HEK293 (cell line): ENCODE measurements around the gene B2M.

Source experiments
- CTCF ChIA-PET: fragments of 350-600 bp; formaldehyde crosslinking; extraction: SDS; loops from one replicate; lab custom pipeline; 2021; ENCODE audit warnings: antibody characterized with exemption; lab: Yijun Ruan, JAX
- POLR2A ChIA-PET: fragments of 300-600 bp; formaldehyde crosslinking; extraction: SDS; loops from one replicate; lab custom pipeline; 2020; ENCODE audit warnings: antibody characterized with exemption, inconsistent platforms; lab: Yijun Ruan, JAX
- H3K27ac ChIP-seq: fragments of 200-500 bp; sonication (Bioruptor generic); 2 replicates; pipeline ENCODE4 v1.5.1; 2014; ENCODE audit warnings: low read depth, low read length, control low read depth, inconsistent platforms; ENCODE audit errors: extremely low read depth
- H3K36me3 ChIP-seq, 2 experiments: fragments of 200-500 bp in 1 of 2; sonication (Bioruptor generic) in 1 of 2; 1 replicate in 1 of 2; 2 replicates in 1 of 2; pipeline ENCODE4 v1.5.1; 2014 to 2017; ENCODE audit warnings: inconsistent platforms in 2 of 2, low read length in 2 of 2; ENCODE audit not compliant: control insufficient read depth in 2 of 2, insufficient read depth in 1 of 2
- H3K4me1 ChIP-seq: fragments of 200-500 bp; sonication (Bioruptor generic); 2 replicates; pipeline ENCODE4 v1.5.1; 2014; ENCODE audit warnings: mild to moderate bottlenecking, low read length, inconsistent platforms; ENCODE audit not compliant: control insufficient read depth, insufficient read depth
- H3K4me3 ChIP-seq: 2 replicates; pipeline ENCODE4 v1.5.1; 2011; ENCODE audit warnings: low read depth, mild to moderate bottlenecking, control low read depth, low read length, moderate library complexity
- H3K9me3 ChIP-seq: fragments of 200-500 bp; sonication (Bioruptor generic); 2 replicates; pipeline ENCODE4 v1.5.1; 2014; ENCODE audit warnings: low read depth, low read length, inconsistent platforms; ENCODE audit not compliant: control insufficient read depth, insufficient read depth
- REST ChIP-seq: fragments of 450-650 bp; formaldehyde crosslinking; IDR thresholded peaks from 2 replicates; pipeline ENCODE4 v1.5.1; 2016; ENCODE audit warnings: missing biosample characterization, missing genetic modification characterization
- ZBTB1 ChIP-seq: fragments of 450-650 bp; formaldehyde crosslinking; IDR thresholded peaks from 2 replicates; pipeline ENCODE4 v1.5.1; 2016; ENCODE audit warnings: missing biosample characterization, missing genetic modification characterization
- ZFHX2 ChIP-seq: fragments of 450-650 bp; formaldehyde crosslinking; conservative IDR thresholded peaks from 2 replicates; pipeline ENCODE4 v1.5.1; 2016; ENCODE audit warnings: missing biosample characterization, missing genetic modification characterization
- ZNF138 ChIP-seq: fragments of 450-650 bp; formaldehyde crosslinking; IDR thresholded peaks from 2 replicates; pipeline ENCODE4 v1.5.1; 2016; ENCODE audit warnings: missing biosample characterization, missing genetic modification characterization, borderline replicate concordance
- ZNF146 ChIP-seq: fragments of 450-650 bp; formaldehyde crosslinking; IDR thresholded peaks from 2 replicates; pipeline ENCODE4 v1.5.1; 2016; ENCODE audit warnings: missing biosample characterization, missing genetic modification characterization
- ZNF16 ChIP-seq: fragments of 450-650 bp; formaldehyde crosslinking; IDR thresholded peaks from 2 replicates; pipeline ENCODE4 v1.5.1; 2016; ENCODE audit warnings: low read depth, missing biosample characterization, missing genetic modification characterization
- ZNF214 ChIP-seq: fragments of 450-650 bp; formaldehyde crosslinking; IDR thresholded peaks from 2 replicates; pipeline ENCODE4 v1.5.1; 2017; ENCODE audit warnings: missing biosample characterization, mild to moderate bottlenecking, missing genetic modification characterization, borderline replicate concordance
- ZNF24 ChIP-seq: fragments of 450-650 bp; formaldehyde crosslinking; IDR thresholded peaks from 2 replicates; pipeline ENCODE4 v1.5.1; 2016; ENCODE audit warnings: missing biosample characterization, missing genetic modification characterization
- ZNF248 ChIP-seq: fragments of 450-650 bp; formaldehyde crosslinking; IDR thresholded peaks from 2 replicates; pipeline ENCODE4 v1.5.1; 2017; ENCODE audit warnings: missing biosample characterization, missing genetic modification characterization
- ZNF354C ChIP-seq: fragments of 450-650 bp; formaldehyde crosslinking; IDR thresholded peaks from 2 replicates; pipeline ENCODE4 v1.5.1; 2016; ENCODE audit warnings: missing biosample characterization, missing genetic modification characterization, low read depth, borderline replicate concordance
- ZNF37A ChIP-seq: fragments of 450-650 bp; IDR thresholded peaks from 2 replicates; pipeline ENCODE4 v1.5.1; 2018; ENCODE audit warnings: missing biosample characterization, missing genetic modification characterization
- ZNF423 ChIP-seq: fragments of 450-650 bp; formaldehyde crosslinking; IDR thresholded peaks from 2 replicates; pipeline ENCODE4 v1.5.1; 2016; ENCODE audit warnings: missing biosample characterization, missing genetic modification characterization
- ZNF426 ChIP-seq: fragments of 450-650 bp; formaldehyde crosslinking; IDR thresholded peaks from 2 replicates; pipeline ENCODE4 v1.5.1; 2017; ENCODE audit warnings: missing biosample characterization, missing genetic modification characterization, mild to moderate bottlenecking, inconsistent platforms, moderate library complexity
- ZNF473 ChIP-seq: fragments of 450-650 bp; formaldehyde crosslinking; IDR thresholded peaks from 2 replicates; pipeline ENCODE4 v1.5.1; 2017; ENCODE audit warnings: missing biosample characterization, missing genetic modification characterization
- ZNF48 ChIP-seq: fragments of 450-650 bp; formaldehyde crosslinking; IDR thresholded peaks from 2 replicates; pipeline ENCODE4 v1.5.1; 2016; ENCODE audit warnings: missing biosample characterization, missing genetic modification characterization
- ZNF501 ChIP-seq: fragments of 450-650 bp; formaldehyde crosslinking; IDR thresholded peaks from 2 replicates; pipeline ENCODE4 v1.5.1; 2016; ENCODE audit warnings: missing biosample characterization, missing genetic modification characterization
- ZNF521 ChIP-seq: fragments of 450-650 bp; formaldehyde crosslinking; IDR thresholded peaks from 2 replicates; pipeline ENCODE4 v1.5.1; 2017; ENCODE audit warnings: missing biosample characterization, mild to moderate bottlenecking, missing genetic modification characterization
- ZNF548 ChIP-seq: fragments of 450-650 bp; formaldehyde crosslinking; IDR thresholded peaks from 2 replicates; pipeline ENCODE4 v1.5.1; 2016; ENCODE audit warnings: missing biosample characterization, missing genetic modification characterization
- ZNF555 ChIP-seq: fragments of 450-650 bp; formaldehyde crosslinking; conservative IDR thresholded peaks from 2 replicates; pipeline ENCODE4 v1.5.1; 2017; ENCODE audit warnings: missing biosample characterization, mild to moderate bottlenecking, missing genetic modification characterization, inconsistent platforms
- ZNF660 ChIP-seq: fragments of 450-650 bp; IDR thresholded peaks from 2 replicates; pipeline ENCODE4 v1.5.1; 2018; ENCODE audit warnings: missing biosample characterization, mild to moderate bottlenecking, missing genetic modification characterization
- ZNF677 ChIP-seq: fragments of 450-650 bp; IDR thresholded peaks from 2 replicates; pipeline ENCODE4 v1.5.0; 2018; ENCODE audit warnings: missing biosample characterization, mild to moderate bottlenecking, missing genetic modification characterization, moderate library complexity
- ZNF747 ChIP-seq: fragments of 450-650 bp; formaldehyde crosslinking; IDR thresholded peaks from 2 replicates; pipeline ENCODE4 v1.5.1; 2016; ENCODE audit warnings: missing biosample characterization, missing genetic modification characterization
- ZSCAN4 ChIP-seq: fragments of 450-650 bp; formaldehyde crosslinking; IDR thresholded peaks from 2 replicates; pipeline ENCODE4 v1.5.1; 2017; ENCODE audit warnings: missing biosample characterization, missing genetic modification characterization
- TF ChIP-seq, protein P1 (sequence below): fragments of 450-650 bp; formaldehyde crosslinking; IDR thresholded peaks from 2 replicates; pipeline ENCODE4 v1.5.1; 2016; ENCODE audit warnings: missing biosample characterization, missing genetic modification characterization
- TF ChIP-seq, protein P2 (sequence below): fragments of 450-650 bp; formaldehyde crosslinking; IDR thresholded peaks from 2 replicates; pipeline ENCODE4 v1.5.1; 2017; ENCODE audit warnings: missing biosample characterization, missing genetic modification characterization

The B2M gene

DNA sequence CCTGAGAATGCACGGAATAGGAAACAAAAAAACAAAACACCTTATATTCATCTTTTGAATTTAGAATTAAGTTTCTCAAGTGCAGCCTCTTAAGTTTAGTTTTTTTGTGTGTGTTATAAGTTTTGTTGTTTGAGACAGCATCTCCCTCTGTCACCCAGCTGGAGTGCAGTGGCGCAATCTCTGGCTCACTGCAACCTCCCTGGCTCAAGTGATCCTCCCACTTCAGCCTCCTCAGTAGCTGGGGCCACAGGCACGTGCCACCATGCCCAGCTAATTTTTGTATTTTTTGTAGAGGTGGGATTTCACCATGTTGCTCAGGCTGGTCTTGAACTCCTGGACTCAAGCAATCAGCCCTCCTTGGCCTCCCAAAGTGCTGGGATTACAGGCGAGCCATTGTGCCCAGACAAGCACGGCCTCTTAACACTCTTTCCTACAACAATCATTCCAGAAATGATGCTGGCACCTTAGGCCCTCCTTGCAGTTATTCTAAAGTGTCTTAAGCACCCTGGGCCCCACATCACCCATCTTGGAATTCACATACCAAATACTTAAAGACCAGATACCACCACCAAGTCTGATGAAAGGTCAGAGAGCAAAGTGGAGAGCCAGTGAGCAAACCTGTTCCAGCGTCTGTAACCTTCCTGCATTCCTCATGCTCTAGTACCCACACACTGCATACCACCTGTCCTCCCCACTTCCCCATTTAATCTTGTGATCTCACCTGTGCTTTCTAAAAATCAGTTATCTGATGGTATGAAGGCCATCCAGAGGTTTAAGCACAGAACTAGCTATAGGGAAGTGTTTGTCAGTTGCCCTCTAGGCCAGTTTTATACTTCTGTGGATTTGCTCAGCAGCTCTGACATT lies 41.0 kb upstream of the B2M start:
- Histone ChIP-seq H3K4me1 (no peaks in the 10 kb centered on the region), H3K4me3 (no peak overlapping the region), H3K36me3 (no peaks in the 10 kb centered on the region), H3K27ac (no peak overlapping the region), H3K9me3 (no peaks in the 10 kb centered on the region)
- TF ChIP-seq ZNF747 (tag by site-specific recombination) (no peak), ZNF214 (tag by site-specific recombination) (no peak), ZNF677 (tag by site-specific recombination) (no peak), ZNF521 (no peak), ZNF24 (tag by site-specific recombination) (no peak), ZNF146 (tag by site-specific recombination) (no peak), ZNF555 (tag by site-specific recombination) (no peak), ZBTB1 (no peak), ZSCAN4 (tag by site-specific recombination) (no peak), ZNF426 (no peak), ZNF138 (tag by site-specific recombination) (no peak)
- TF ChIP-seq, protein P1, sequence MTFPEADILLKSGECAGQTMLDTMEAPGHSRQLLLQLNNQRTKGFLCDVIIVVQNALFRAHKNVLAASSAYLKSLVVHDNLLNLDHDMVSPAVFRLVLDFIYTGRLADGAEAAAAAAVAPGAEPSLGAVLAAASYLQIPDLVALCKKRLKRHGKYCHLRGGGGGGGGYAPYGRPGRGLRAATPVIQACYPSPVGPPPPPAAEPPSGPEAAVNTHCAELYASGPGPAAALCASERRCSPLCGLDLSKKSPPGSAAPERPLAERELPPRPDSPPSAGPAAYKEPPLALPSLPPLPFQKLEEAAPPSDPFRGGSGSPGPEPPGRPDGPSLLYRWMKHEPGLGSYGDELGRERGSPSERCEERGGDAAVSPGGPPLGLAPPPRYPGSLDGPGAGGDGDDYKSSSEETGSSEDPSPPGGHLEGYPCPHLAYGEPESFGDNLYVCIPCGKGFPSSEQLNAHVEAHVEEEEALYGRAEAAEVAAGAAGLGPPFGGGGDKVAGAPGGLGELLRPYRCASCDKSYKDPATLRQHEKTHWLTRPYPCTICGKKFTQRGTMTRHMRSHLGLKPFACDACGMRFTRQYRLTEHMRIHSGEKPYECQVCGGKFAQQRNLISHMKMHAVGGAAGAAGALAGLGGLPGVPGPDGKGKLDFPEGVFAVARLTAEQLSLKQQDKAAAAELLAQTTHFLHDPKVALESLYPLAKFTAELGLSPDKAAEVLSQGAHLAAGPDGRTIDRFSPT = no peak
- CTCF ChIA-PET = interaction anchor here (0.7 kb wide), 1 partner anchor 136 kb away, joined by 3 read pairs; no protein-coding TSS in a partner anchor
- POLR2A ChIA-PET = no interaction called here

GRCh38 chr15:44673639-44674038 lies 37.7 kb upstream of the B2M start:
- Histone ChIP-seq H3K36me3 (no peaks in the 10 kb centered on the region), H3K9me3 (no peaks in the 10 kb centered on the region), H3K27ac (no peak overlapping the region), H3K4me3 (no peak overlapping the region), H3K4me1 (no peaks in the 10 kb centered on the region)
- ChIA-PET CTCF (no interaction called here), POLR2A (no interaction called here)
- no peak for TF ChIP-seq ZNF248
- TF ChIP-seq, protein P2, sequence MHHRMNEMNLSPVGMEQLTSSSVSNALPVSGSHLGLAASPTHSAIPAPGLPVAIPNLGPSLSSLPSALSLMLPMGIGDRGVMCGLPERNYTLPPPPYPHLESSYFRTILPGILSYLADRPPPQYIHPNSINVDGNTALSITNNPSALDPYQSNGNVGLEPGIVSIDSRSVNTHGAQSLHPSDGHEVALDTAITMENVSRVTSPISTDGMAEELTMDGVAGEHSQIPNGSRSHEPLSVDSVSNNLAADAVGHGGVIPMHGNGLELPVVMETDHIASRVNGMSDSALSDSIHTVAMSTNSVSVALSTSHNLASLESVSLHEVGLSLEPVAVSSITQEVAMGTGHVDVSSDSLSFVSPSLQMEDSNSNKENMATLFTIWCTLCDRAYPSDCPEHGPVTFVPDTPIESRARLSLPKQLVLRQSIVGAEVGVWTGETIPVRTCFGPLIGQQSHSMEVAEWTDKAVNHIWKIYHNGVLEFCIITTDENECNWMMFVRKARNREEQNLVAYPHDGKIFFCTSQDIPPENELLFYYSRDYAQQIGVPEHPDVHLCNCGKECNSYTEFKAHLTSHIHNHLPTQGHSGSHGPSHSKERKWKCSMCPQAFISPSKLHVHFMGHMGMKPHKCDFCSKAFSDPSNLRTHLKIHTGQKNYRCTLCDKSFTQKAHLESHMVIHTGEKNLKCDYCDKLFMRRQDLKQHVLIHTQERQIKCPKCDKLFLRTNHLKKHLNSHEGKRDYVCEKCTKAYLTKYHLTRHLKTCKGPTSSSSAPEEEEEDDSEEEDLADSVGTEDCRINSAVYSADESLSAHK (tag by site-specific recombination) = no peak
- no peak for TF ChIP-seq ZNF37A
- no peak for TF ChIP-seq ZNF677 (tag by site-specific recombination)
- no peak for TF ChIP-seq ZNF548 (tag by site-specific recombination)
- no peak for TF ChIP-seq ZNF354C
- no peak for TF ChIP-seq ZNF660 (tag by site-specific recombination)
- no peak for TF ChIP-seq ZNF48 (tag by site-specific recombination)
- no peak for TF ChIP-seq ZNF473
- no peak for TF ChIP-seq ZNF501 (tag by site-specific recombination)
- no peak for TF ChIP-seq ZFHX2 (tag by site-specific recombination)
- TF ChIP-seq ZNF16 (tag by site-specific recombination) = no peak
- no peak for TF ChIP-seq REST (tag by site-specific recombination)
- TF ChIP-seq ZNF423 (tag by site-specific recombination) = no peak
